Calu3 (cell line): ENCODE data around the gene PLAGL1. TPM values are rescaled to one million over a fixed set of nuclear protein-coding genes. Genes with fewer than 3 reads are reported as not detected.

ENCODE experiments used
- Bru-seq: library from RNA; stranded (reverse); fragments of 400-500 nt; gene quantifications from one replicate; lab custom pipeline; 2021; lab: Mats Ljungman, UMichigan
- BruChase-seq, 2 experiments: library from RNA; stranded (reverse); fragments of 400-500 nt; gene quantifications; one replicate each; lab custom pipeline; 2021; lab: Mats Ljungman, UMichigan
- BruUV-seq: library from RNA; stranded (reverse); fragments of 400-500 nt; replicated peaks from 2 replicates; lab custom pipeline; 2021; lab: Mats Ljungman, UMichigan
- CTCF ChIA-PET: fragments of 300-600 bp; sonication (Branson Sonifier 250); formaldehyde crosslinking; loops from one replicate; lab custom pipeline; 2022; ENCODE audit warnings: antibody characterized with exemption; lab: Charles Lee
- DNase-seq: peaks from one replicate; pipeline ENCODE4 v3.0.0; 2022
- H3K27ac Mint-ChIP-seq: one replicate; pipeline ENCODE4 v1.8.0; 2022; ENCODE audit warnings: mixed read lengths; ENCODE audit not compliant: unreplicated experiment
- H3K27me3 Mint-ChIP-seq: one replicate; pipeline ENCODE4 v1.8.0; 2022; ENCODE audit warnings: mixed read lengths; ENCODE audit not compliant: unreplicated experiment
- H3K36me3 Mint-ChIP-seq: one replicate; pipeline ENCODE4 v1.8.0; 2022; ENCODE audit warnings: mild to moderate bottlenecking, moderate library complexity, mixed read lengths; ENCODE audit not compliant: insufficient read depth, unreplicated experiment
- H3K4me1 Mint-ChIP-seq: one replicate; pipeline ENCODE4 v1.8.0; 2022; ENCODE audit warnings: mild to moderate bottlenecking, low read depth, mixed read lengths; ENCODE audit not compliant: unreplicated experiment
- H3K4me3 Mint-ChIP-seq: one replicate; pipeline ENCODE4 v1.8.0; 2022; ENCODE audit warnings: mild to moderate bottlenecking, low read depth, moderate library complexity, mixed read lengths; ENCODE audit not compliant: unreplicated experiment
- H3K9me3 Mint-ChIP-seq: one replicate; pipeline ENCODE4 v1.8.0; 2022; ENCODE audit warnings: low read depth, mixed read lengths; ENCODE audit not compliant: unreplicated experiment
- intact Hi-C: fragments of 100-400 bp; cut with micrococcal nuclease; formaldehyde crosslinking; loops from one replicate; pipeline ENCODE4 v1.10.0; 2022; ENCODE audit not compliant: unreplicated experiment
- long read RNA-seq: library from polyadenylated mRNA; stranded (forward); transcript quantifications from one replicate; pipeline ENCODE4 v2.0.0, GENCODE V29; 2022
- total RNA-seq: library from RNA; stranded (reverse); gene quantifications from 2 replicates; pipeline ENCODE4 v1.2.3, GENCODE V29; 2022
- TF ChIP-seq, protein P1 (sequence below): fragments of 200-600 bp; IDR thresholded peaks from one replicate; pipeline ENCODE4 v1.8.0; 2022; ENCODE audit warnings: antibody characterized with exemption; ENCODE audit not compliant: unreplicated experiment

The PLAGL1 gene, protein sequence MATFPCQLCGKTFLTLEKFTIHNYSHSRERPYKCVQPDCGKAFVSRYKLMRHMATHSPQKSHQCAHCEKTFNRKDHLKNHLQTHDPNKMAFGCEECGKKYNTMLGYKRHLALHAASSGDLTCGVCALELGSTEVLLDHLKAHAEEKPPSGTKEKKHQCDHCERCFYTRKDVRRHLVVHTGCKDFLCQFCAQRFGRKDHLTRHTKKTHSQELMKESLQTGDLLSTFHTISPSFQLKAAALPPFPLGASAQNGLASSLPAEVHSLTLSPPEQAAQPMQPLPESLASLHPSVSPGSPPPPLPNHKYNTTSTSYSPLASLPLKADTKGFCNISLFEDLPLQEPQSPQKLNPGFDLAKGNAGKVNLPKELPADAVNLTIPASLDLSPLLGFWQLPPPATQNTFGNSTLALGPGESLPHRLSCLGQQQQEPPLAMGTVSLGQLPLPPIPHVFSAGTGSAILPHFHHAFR
- total RNA-seq = 9.8 and 10.7 TPM in 2 replicates
- percentile 45 among the genes with signal in this experiment for Bru-seq, nascent RNA
- BruChase-seq, experiment 1, labeled RNA remaining after a 6-hour chase = percentile 40 among the genes with signal in this experiment
- BruChase-seq, experiment 2, labeled RNA remaining after a 2-hour chase = percentile 44 among the genes with signal in this experiment
- long read RNA-seq, partial matches to known transcripts = 1 of 8 reads
- long read RNA-seq, other reads (novel, unspliced or antisense) = 5 of 8 reads

DNA sequence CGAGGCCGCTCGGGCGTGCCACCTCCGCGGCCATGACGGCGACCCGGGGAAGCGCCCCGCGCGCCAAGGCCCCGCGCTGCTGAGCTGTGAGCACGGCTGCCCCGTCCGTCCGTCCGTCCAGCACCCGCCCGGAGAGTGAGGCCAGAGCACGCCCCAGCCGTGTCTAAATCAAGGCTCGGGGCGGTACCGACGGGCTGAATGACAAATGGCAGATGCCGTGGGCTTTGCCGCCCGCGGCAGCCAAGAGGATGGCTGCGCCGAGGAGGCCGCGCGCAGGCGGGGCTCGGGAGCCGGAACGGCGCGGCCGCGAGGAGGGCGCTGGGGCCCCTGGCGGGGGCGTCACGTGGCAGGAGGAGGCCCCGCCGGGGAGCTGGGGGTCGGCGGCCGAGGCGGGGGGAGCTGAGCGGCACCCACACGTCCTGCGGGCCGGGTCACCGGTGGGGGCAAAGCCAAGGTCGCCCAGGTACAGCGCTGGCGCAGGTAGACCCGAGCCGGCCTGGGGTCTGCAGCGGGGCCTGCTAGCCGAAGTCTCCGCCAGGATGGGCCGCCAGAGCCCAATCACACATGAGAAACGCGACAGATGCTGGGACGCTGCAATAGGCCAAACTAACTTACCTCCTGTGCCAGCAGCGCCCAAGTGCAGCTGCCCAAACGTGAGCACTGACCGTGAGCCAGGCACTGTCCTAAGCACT lies at the start of gene PLAGL1:
TSS of gene PLAGL1 (minus strand) at position 140 of the 692 bp plus-strand sequence. CDS start 60,123 bp downstream, outside the sequence.
- Mint-ChIP-seq H3K27ac (no peak within 1 kb of the TSS), H3K9me3 (no peaks in the 10 kb centered on the region), H3K4me1 (peaks cover 8% of the 10 kb centered on the region), H3K36me3 (peaks cover 4% of the 10 kb centered on the region), H3K4me3 (peak within 1 kb of the TSS; percentile 69), H3K27me3 (no peaks in the 10 kb centered on the region)
- CTCF ChIA-PET = no interaction called here
- no TSS peak for BruUV-seq
- DNase-seq = peak; percentile 38
- intact Hi-C loops = no loop called here
- TF ChIP-seq, protein P1, sequence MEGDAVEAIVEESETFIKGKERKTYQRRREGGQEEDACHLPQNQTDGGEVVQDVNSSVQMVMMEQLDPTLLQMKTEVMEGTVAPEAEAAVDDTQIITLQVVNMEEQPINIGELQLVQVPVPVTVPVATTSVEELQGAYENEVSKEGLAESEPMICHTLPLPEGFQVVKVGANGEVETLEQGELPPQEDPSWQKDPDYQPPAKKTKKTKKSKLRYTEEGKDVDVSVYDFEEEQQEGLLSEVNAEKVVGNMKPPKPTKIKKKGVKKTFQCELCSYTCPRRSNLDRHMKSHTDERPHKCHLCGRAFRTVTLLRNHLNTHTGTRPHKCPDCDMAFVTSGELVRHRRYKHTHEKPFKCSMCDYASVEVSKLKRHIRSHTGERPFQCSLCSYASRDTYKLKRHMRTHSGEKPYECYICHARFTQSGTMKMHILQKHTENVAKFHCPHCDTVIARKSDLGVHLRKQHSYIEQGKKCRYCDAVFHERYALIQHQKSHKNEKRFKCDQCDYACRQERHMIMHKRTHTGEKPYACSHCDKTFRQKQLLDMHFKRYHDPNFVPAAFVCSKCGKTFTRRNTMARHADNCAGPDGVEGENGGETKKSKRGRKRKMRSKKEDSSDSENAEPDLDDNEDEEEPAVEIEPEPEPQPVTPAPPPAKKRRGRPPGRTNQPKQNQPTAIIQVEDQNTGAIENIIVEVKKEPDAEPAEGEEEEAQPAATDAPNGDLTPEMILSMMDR = no peak

DNA sequence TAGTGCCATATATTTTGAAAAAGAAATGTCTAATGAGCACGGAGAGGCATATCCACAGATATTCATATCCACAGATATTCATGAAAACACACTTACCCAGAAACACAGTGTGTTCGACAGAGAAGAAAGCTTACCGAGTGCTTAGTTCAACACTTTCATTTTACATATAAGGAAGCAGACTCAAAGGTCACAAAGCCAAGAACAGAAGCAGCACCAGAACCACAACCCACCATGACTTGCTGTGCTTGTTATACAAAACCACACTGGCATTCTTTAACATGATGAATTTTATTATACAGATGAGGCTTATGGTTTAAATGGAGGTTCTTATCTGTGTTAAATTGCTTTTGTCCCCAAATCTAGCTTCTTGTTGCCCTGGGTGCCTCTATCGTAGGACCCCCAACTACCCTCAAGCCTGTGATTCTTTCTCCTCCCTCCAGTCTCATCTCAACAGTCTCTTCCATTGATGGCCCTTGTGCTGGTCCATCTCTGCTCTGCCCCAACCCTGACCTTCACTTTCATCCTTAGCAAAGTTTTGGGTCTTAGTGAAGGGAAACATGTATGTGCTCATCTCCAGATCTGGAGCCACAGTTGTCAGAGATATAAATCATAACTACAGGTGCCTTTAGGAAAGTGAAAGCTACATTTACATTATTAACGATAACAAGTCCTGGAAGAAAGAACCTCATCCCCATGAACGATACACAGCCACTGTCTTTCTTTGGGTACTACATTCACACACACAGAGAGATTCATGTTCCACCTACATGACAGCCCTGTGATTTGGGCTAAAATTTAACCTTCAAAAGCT lies 47.3 kb upstream of the PLAGL1 start:
- no peaks in the 10 kb centered on the region for H3K36me3 Mint-ChIP-seq
- BruUV-seq = no TSS peak
- CTCF ChIA-PET = no interaction called here
- no peak overlapping the region for H3K27ac Mint-ChIP-seq
- H3K9me3 Mint-ChIP-seq = no peaks in the 10 kb centered on the region
- no peaks in the 10 kb centered on the region for H3K4me1 Mint-ChIP-seq
- no peak overlapping the region for H3K4me3 Mint-ChIP-seq
- TF ChIP-seq, protein P1 = no peak
- DNase-seq = no peak
- intact Hi-C loops = no loop called here
- H3K27me3 Mint-ChIP-seq = no peaks in the 10 kb centered on the region

DNA sequence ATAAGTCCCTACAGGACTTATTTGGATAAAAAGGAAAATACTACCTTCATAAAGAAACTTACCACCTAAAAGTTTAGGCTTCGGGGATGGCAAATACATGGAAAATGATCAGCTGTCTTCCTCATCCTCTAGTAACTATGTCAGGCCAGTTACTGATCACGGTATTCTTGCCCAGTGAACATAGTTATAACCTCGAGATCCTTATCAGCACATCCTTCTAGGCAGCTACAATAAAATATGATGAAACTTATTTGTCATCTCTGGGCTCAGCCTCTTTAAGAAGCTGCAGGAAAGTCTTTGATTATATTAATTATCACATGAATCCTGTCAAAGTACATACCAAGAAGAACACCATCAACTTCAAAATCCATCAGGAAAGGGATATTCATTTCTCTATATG lies 45.5 kb upstream of the PLAGL1 start:
- H3K27me3 Mint-ChIP-seq = no peaks in the 10 kb centered on the region
- intact Hi-C loops = no loop called here
- BruUV-seq = no TSS peak
- DNase-seq = no peak
- H3K4me1 Mint-ChIP-seq = no peaks in the 10 kb centered on the region
- no peak overlapping the region for H3K27ac Mint-ChIP-seq
- no peaks in the 10 kb centered on the region for H3K9me3 Mint-ChIP-seq
- H3K36me3 Mint-ChIP-seq = no peaks in the 10 kb centered on the region
- TF ChIP-seq, protein P1 = no peak
- CTCF ChIA-PET = interaction anchor here (0.5 kb wide), 1 partner anchor 375 kb away, joined by 3 read pairs; no protein-coding TSS in a partner anchor
- H3K4me3 Mint-ChIP-seq = no peak overlapping the region

DNA sequence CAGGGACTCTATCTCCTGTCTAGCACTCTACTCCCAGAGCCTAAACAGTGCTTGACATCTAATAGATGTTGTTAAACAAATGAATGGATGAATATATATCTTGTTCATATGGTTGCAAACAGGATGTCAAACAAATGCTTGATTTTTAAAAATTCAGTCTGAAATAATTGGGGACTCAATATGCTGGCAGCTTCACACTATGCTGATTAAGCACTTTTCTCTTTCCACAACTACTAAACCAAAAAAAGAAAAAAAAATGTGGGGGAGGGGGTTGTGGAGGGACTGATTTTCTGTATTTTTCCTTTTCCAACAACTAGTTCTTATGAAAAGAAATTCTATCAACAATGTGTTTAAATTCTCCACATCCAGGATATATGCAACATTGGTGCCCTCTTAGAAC lies 44.4 kb upstream of the PLAGL1 start:
- DNase-seq = no peak
- CTCF ChIA-PET = no interaction called here
- H3K27ac Mint-ChIP-seq = no peak overlapping the region
- no peaks in the 10 kb centered on the region for H3K4me1 Mint-ChIP-seq
- no peaks in the 10 kb centered on the region for H3K36me3 Mint-ChIP-seq
- H3K27me3 Mint-ChIP-seq = peaks cover 8% of the 10 kb centered on the region
- TF ChIP-seq, protein P1 = no peak
- intact Hi-C loops = no loop called here
- no TSS peak for BruUV-seq
- no peak overlapping the region for H3K4me3 Mint-ChIP-seq
- H3K9me3 Mint-ChIP-seq = no peaks in the 10 kb centered on the region
